ENCODE results near the gene EPHA8. TPM values are rescaled to one million over a fixed set of nuclear protein-coding genes. Genes with fewer than 3 reads are reported as not detected.
A peak's percentile ranks its signal among the peaks of the same experiment; 100 is the strongest.

The EPHA8 gene
- total and polyA plus RNA-seq, 2 donors from 2014 or later = 0.09 TPM; not detected in 1

- no peak overlapping the region for H3K4me3 ChIP-seq (ENCODE audit: low read length in 3 of 3)
- no peak for TF ChIP-seq CTCF (IDR thresholded peaks at IDR 0.05; ENCODE audit: borderline replicate concordance, extremely low read depth, insufficient read depth)
- DNase-seq (peak in 1 of 5 donors; percentile 48), FAIRE-seq (no peak)
- no peak overlapping the region for H3K27ac ChIP-seq (ENCODE audit: low read depth in 2 of 2, low read length in 2 of 2)
- no peaks in the 10 kb centered on the region for H3K27me3 ChIP-seq (ENCODE audit: control insufficient read depth, insufficient read depth, low read length)
- H3K36me3 ChIP-seq (ENCODE audit: control insufficient read depth in 2 of 3, insufficient read depth in 3 of 3, low read length in 3 of 3) = no peaks in the 10 kb centered on the region
- H3K9ac ChIP-seq (ENCODE audit: low read length in 3 of 3) = no peak overlapping the region
- no peaks in the 10 kb centered on the region for H3K9me3 ChIP-seq (ENCODE audit: control insufficient read depth in 2 of 3, insufficient read depth in 1 of 3, low read length in 3 of 3)
- no peaks in the 10 kb centered on the region for H3K4me1 ChIP-seq (ENCODE audit: control insufficient read depth in 2 of 3, insufficient read depth in 2 of 3, low read depth in 1 of 3, low read length in 3 of 3)
- intact Hi-C loops (cut with DNase I) = no loop called here
Measured at GRCh38 chr1:22586356-22587130, 23.3 kb downstream of the EPHA8 start.

- no peaks in the 10 kb centered on the region for H3K27me3 ChIP-seq (ENCODE audit: control insufficient read depth, insufficient read depth, low read length)
- FAIRE-seq = no peak
Measured at GRCh38 chr1:22587247-22587646, 24.0 kb downstream of the EPHA8 start.

GRCh38 chr1:22588899-22589422 is 25.7 kb downstream of the EPHA8 start:
- no peaks in the 10 kb centered on the region for H3K36me3 ChIP-seq (ENCODE audit: control insufficient read depth in 2 of 3, insufficient read depth in 3 of 3, low read length in 3 of 3)
- no peak overlapping the region for H3K27ac ChIP-seq (ENCODE audit: low read depth in 2 of 2, low read length in 2 of 2)
- DNase-seq = no peak
- H3K9ac ChIP-seq (ENCODE audit: low read length in 3 of 3) = no peak overlapping the region
- no peaks in the 10 kb centered on the region for H3K9me3 ChIP-seq (ENCODE audit: control insufficient read depth in 2 of 3, insufficient read depth in 1 of 3, low read length in 3 of 3)
- no peaks in the 10 kb centered on the region for H3K4me1 ChIP-seq (ENCODE audit: control insufficient read depth in 2 of 3, insufficient read depth in 2 of 3, low read depth in 1 of 3, low read length in 3 of 3)
- no peak for TF ChIP-seq CTCF (IDR thresholded peaks at IDR 0.05; ENCODE audit: borderline replicate concordance, extremely low read depth, insufficient read depth)
- no peak for FAIRE-seq
- no peaks in the 10 kb centered on the region for H3K27me3 ChIP-seq (ENCODE audit: control insufficient read depth, insufficient read depth, low read length)
- no peak overlapping the region for H3K4me3 ChIP-seq (ENCODE audit: low read length in 3 of 3)
- intact Hi-C loops (cut with DNase I) = no loop called here

More at GRCh38 chr1:22587247-22587646, 24.0 kb downstream of the EPHA8 start:
- no peak for DNase-seq
- no peak for TF ChIP-seq CTCF (IDR thresholded peaks at IDR 0.05; ENCODE audit: borderline replicate concordance, extremely low read depth, insufficient read depth)
- H3K4me1 ChIP-seq (ENCODE audit: control insufficient read depth in 2 of 3, insufficient read depth in 2 of 3, low read depth in 1 of 3, low read length in 3 of 3) = no peaks in the 10 kb centered on the region
- intact Hi-C loops (cut with DNase I) = no loop called here
- H3K4me3 ChIP-seq (ENCODE audit: low read length in 3 of 3) = no peak overlapping the region
- no peak overlapping the region for H3K9ac ChIP-seq (ENCODE audit: low read length in 3 of 3)
- H3K36me3 ChIP-seq (ENCODE audit: control insufficient read depth in 2 of 3, insufficient read depth in 3 of 3, low read length in 3 of 3) = no peaks in the 10 kb centered on the region
- no peaks in the 10 kb centered on the region for H3K9me3 ChIP-seq (ENCODE audit: control insufficient read depth in 2 of 3, insufficient read depth in 1 of 3, low read length in 3 of 3)
- H3K27ac ChIP-seq (ENCODE audit: low read depth in 2 of 2, low read length in 2 of 2) = no peak overlapping the region
